Measurements from ENCODE around the gene VAT1L. TPM values are rescaled to one million over a fixed set of nuclear protein-coding genes. Genes with fewer than 3 reads are reported as not detected.
A peak's percentile ranks its signal among the peaks of the same experiment; 100 is the strongest.

The VAT1L gene
- total RNA-seq, 4 donors from 2014 or later: 0.80 to 1.4 (median 1.2) TPM

- Histone ChIP-seq H3K27me3 (no peaks in the 10 kb centered on the region), H3K4me1 (peaks cover 0 to 15% (median 5%) of the 10 kb centered on the region in 4 donors), H3K9me3 (no peaks in the 10 kb centered on the region), H3K36me3 (no peaks in the 10 kb centered on the region), H3K27ac (no peak overlapping the region), H3K4me3 (no peak overlapping the region)
- TF ChIP-seq EP300 (IDR thresholded peaks at IDR 0.05; ENCODE audit: low read depth) (no peak), POLR2AphosphoS5 (IDR thresholded peaks at IDR 0.05) (no peak), POLR2A (IDR thresholded peaks at IDR 0.05) (no peak), CTCF (IDR thresholded peaks at IDR 0.05) (no peak)
- intact Hi-C loops (cut with DNase I; ENCODE audit: low total_unique reads): no loop called here
- 84 to 87% methylated on average over 3 of the region's 3 CpGs for WGBS, 2 donors (ENCODE audit: low coverage in 1 of 2)
- in situ Hi-C loops (cut with MboI; ENCODE audit: low pct_ligation_motif_present in 1 of 4, low pct_unique_long_range_greater_than_20kb in 1 of 4, low sequenced_read_pairs in 3 of 4): no loop called here
- DNase-seq: no peak
Observed at GRCh38 chr16:77860953-77861352, 72.6 kb downstream of the VAT1L start.

- intact Hi-C loops (cut with DNase I; ENCODE audit: low total_unique reads) (no loop called here), in situ Hi-C loops (cut with MboI; ENCODE audit: low pct_ligation_motif_present in 1 of 4, low pct_unique_long_range_greater_than_20kb in 1 of 4, low sequenced_read_pairs in 3 of 4) (no loop called here)
- Histone ChIP-seq H3K27ac (peak overlapping the region; percentile 14 to 56 (median 42)), H3K27me3 (no peaks in the 10 kb centered on the region), H3K4me1 (peaks cover 0 to 24% (median 10%) of the 10 kb centered on the region in 4 donors), H3K4me3 (no peak overlapping the region), H3K9me3 (no peaks in the 10 kb centered on the region), H3K36me3 (no peaks in the 10 kb centered on the region)
- TF ChIP-seq CTCF (IDR thresholded peaks at IDR 0.05): no peak
- TF ChIP-seq EP300 (IDR thresholded peaks at IDR 0.05; ENCODE audit: low read depth): no peak
- TF ChIP-seq POLR2AphosphoS5 (IDR thresholded peaks at IDR 0.05): peak in 1 of 3 donors; percentile 15
- no peak for TF ChIP-seq POLR2A (IDR thresholded peaks at IDR 0.05)
- DNase-seq: peak; percentile 87
- 38% methylated on average over 5 of the region's 5 CpGs; no CpG with 5 or more reads in 1 of the 2 donors for WGBS, 2 donors (ENCODE audit: low coverage in 1 of 2)
Observed at GRCh38 chr16:77863250-77863649, 74.9 kb downstream of the VAT1L start.

GRCh38 chr16:77866752-77867151 is 78.4 kb downstream of the VAT1L start:
- H3K4me1 ChIP-seq: peaks cover 0 to 44% (median 21%) of the 10 kb centered on the region in 4 donors
- in situ Hi-C loops (cut with MboI; ENCODE audit: low pct_ligation_motif_present in 1 of 4, low pct_unique_long_range_greater_than_20kb in 1 of 4, low sequenced_read_pairs in 3 of 4): no loop called here
- no peak overlapping the region for H3K27ac ChIP-seq
- H3K27me3 ChIP-seq: no peaks in the 10 kb centered on the region
- H3K9me3 ChIP-seq: no peaks in the 10 kb centered on the region
- no peaks in the 10 kb centered on the region for H3K36me3 ChIP-seq
- no peak for DNase-seq
- intact Hi-C loops (cut with DNase I; ENCODE audit: low total_unique reads): no loop called here
- no peak for TF ChIP-seq CTCF (IDR thresholded peaks at IDR 0.05)
- TF ChIP-seq POLR2A (IDR thresholded peaks at IDR 0.05): no peak
- no peak for TF ChIP-seq EP300 (IDR thresholded peaks at IDR 0.05; ENCODE audit: low read depth)
- no peak for TF ChIP-seq POLR2AphosphoS5 (IDR thresholded peaks at IDR 0.05)
- 33 to 40% methylated on average over 6 to 8 of the region's 8 CpGs for WGBS, 2 donors (ENCODE audit: low coverage in 1 of 2)
- H3K4me3 ChIP-seq: no peak overlapping the region

GRCh38 chr16:77868052-77868451 is 79.7 kb downstream of the VAT1L start:
- WGBS, 2 donors (ENCODE audit: low coverage in 1 of 2): 71 to 100% methylated on average over 1 to 2 of the region's 2 CpGs
- intact Hi-C loops (cut with DNase I; ENCODE audit: low total_unique reads) (no loop called here), in situ Hi-C loops (cut with MboI; ENCODE audit: low pct_ligation_motif_present in 1 of 4, low pct_unique_long_range_greater_than_20kb in 1 of 4, low sequenced_read_pairs in 3 of 4) (no loop called here)
- TF ChIP-seq EP300 (IDR thresholded peaks at IDR 0.05; ENCODE audit: low read depth): no peak
- Histone ChIP-seq H3K27ac (no peak overlapping the region), H3K9me3 (no peaks in the 10 kb centered on the region), H3K4me1 (peaks cover 0 to 38% (median 18%) of the 10 kb centered on the region in 4 donors), H3K27me3 (no peaks in the 10 kb centered on the region), H3K4me3 (no peak overlapping the region), H3K36me3 (no peaks in the 10 kb centered on the region)
- no peak for DNase-seq

- no peaks in the 10 kb centered on the region for H3K27me3 ChIP-seq
- in situ Hi-C loops (cut with MboI; ENCODE audit: low pct_ligation_motif_present in 1 of 4, low pct_unique_long_range_greater_than_20kb in 1 of 4, low sequenced_read_pairs in 3 of 4): no loop called here
- DNase-seq: no peak
- H3K36me3 ChIP-seq: no peaks in the 10 kb centered on the region
- H3K27ac ChIP-seq: no peak overlapping the region
- no peaks in the 10 kb centered on the region for H3K9me3 ChIP-seq
- 53% methylated on average over 3 of the region's 5 CpGs; no CpG with 5 or more reads in 1 of the 2 donors for WGBS, 2 donors (ENCODE audit: low coverage in 1 of 2)
- H3K4me1 ChIP-seq: peaks cover 0 to 36% (median 17%) of the 10 kb centered on the region in 4 donors
- intact Hi-C loops (cut with DNase I; ENCODE audit: low total_unique reads): no loop called here
- TF ChIP-seq POLR2A (IDR thresholded peaks at IDR 0.05) (no peak), CTCF (IDR thresholded peaks at IDR 0.05) (no peak), POLR2AphosphoS5 (IDR thresholded peaks at IDR 0.05) (no peak), EP300 (IDR thresholded peaks at IDR 0.05; ENCODE audit: low read depth) (no peak)
- no peak overlapping the region for H3K4me3 ChIP-seq
Observed at GRCh38 chr16:77868478-77868877, 80.1 kb downstream of the VAT1L start.
